Hematopoietic multipotent progenitor cell (in vitro differentiated cells): ENCODE measurements around the gene TLR8. TPM values are rescaled to one million over a fixed set of nuclear protein-coding genes. Genes with fewer than 3 reads are reported as not detected.

Source experiments
- DNase-seq, 3 donors: peaks; one replicate each; pipeline ENCODE4 v3.0.0-alpha.2; 2011 to 2015; ENCODE audit warnings: low read depth in 2 of 3, low spot score in 2 of 3
- total RNA-seq: library from RNA; depleted of rRNA; stranded (reverse); fragments of >200 nt; gene quantifications from one replicate; pipeline ENCODE4 v1.2.3, GENCODE V29; 2012

TLR8 gene
- 0.27 TPM for total RNA-seq

DNA sequence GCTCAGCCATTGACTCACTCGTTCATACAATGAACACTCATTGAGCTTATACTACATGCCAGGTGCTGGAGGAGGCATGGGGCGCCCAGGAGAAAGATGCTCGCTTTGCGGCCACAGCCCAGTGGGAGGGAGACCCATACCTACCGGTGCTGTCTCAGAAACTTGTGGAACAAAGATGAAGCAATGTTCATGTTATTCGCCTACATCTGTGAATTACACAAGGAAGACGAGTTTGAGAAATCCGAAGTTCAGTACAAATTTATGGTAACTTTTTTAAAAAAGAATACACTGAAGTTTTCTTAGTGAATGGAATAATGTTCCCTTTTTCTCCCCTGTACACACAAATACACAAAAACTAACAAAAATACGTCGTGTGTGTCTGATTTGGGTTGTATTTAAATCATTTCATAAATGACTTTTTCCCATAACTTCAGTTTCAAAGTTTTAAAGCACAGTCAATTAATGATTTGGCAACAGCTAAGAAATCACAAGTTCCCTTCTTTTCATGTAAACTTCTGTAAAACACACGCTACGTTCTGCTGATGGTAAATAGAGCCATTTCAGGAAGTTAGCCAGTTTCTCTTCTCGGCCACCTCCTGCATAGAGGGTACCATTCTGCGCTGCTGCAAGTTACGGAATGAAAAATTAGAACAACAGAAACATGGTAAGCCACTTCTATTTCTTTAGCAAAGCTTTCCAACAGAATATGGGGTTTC lies at the start of gene TLR8:
Gene TLR8 (plus strand): TSS at position 575 of the 716 bp plus-strand sequence. CDS start 87 bp downstream, at position 662.
- no peak for DNase-seq

DNA sequence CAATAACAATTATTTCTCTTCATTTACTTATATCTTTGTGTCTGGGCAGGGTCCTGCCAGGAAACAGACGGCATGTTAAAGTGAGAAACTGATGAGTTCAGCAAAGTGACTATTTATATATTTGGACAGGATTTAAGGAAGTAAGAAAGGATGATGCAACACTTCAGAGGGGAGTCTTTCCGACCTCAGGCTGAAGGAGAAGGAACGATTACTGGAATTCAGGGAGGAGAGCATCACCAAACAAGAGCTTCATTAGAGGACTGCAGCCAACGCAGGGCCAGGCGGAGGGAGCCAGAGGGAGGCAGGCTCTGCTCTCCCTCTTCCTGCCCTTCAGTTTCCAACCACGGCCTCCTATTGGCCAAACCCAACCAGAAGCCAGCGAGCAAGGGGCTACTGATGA lies 41.1 kb upstream of the TLR8 start:
- no peak for DNase-seq

GRCh38 chrX:12866451-12867377 lies 39.7 kb upstream of the TLR8 start, which contains the start of gene TLR7:
Gene TLR7 (plus strand): TSS chrX:12867072. CDS start chrX:12867579, 507 bp downstream.
- no peak for DNase-seq

DNA sequence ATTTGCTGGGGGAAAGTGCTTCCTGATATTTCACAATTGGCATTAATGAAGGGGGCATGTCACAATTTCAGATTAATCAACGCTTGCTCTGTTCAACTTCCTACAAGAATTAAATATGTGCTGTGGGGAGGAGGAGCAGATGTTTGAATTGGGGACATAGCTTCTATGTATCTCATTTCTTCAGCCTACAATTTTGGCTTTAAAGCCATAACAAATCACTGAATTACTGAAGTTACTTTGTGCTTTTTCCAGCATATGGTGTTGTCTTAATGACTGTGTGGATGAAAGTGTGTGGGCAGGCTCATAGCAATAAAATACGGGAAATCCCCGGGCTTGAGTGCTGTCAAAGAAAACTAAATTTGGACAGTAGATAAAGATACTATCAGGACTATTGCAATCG lies 38.7 kb upstream of the TLR8 start:
- no peak for DNase-seq

DNA sequence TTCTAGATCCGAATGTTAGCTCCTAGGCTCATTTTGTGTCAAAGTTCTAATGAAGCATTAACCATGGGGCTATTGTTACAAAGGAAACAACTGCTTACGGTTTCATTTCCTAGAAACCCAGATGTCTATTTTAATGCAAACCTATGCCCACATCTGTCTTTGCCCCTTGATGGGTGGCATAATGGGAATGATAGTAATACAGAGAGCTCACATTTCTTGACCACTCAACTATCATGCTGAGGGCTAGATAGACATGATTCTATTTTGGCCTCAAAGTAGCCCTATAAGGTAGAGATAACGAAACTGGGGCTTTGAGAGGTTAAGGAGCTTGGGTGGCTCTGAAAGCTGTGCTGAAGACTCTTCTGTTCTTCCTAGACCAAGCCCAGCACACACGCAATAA lies 37.7 kb upstream of the TLR8 start:
- no peak for DNase-seq

- no peak for DNase-seq
These were observed 35.2 kb upstream of the TLR8 start for GRCh38 chrX:12871257-12871656.

GRCh38 chrX:12872741-12873140 lies 33.7 kb upstream of the TLR8 start:
- no peak for DNase-seq

DNA sequence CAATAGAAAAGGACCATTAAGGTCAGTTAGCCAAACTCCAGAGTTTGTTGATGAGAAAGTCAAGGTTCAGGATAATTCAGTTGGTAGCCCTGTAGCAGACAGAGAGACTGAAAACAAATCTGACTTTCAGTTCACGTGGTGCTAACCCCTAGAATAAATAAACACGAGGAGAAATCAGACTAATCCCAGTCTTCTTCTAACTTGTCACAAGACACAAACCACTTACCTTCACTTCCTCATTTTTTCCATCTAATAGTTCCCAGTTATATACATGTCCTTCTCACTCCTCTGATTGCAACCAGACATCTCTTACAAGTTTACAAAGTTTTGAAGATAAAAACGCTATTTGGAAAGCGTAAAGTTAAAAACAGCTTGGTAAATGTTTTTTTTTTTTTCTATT lies 31.8 kb upstream of the TLR8 start:
- no peak for DNase-seq

DNA sequence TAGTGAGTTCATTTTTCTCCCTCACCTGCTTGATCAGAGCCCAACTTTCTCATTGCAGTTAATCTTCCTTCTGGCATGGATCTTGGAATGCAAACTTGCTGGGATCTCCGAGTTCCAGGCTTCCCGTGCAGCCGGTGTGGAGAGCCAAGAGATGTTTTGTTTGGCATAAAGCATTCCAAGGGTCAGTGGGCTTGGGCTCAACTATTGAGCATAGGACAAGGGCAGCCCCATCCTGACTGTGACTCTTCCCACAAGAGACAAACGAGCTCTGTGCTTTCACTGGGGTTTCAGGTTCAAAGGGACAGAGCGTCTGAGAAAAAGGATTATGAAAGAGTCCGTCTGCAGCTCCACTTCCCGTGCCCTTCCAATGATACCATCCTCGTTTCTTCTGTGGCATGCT lies 29.0 kb upstream of the TLR8 start:
- DNase-seq = no peak

DNA sequence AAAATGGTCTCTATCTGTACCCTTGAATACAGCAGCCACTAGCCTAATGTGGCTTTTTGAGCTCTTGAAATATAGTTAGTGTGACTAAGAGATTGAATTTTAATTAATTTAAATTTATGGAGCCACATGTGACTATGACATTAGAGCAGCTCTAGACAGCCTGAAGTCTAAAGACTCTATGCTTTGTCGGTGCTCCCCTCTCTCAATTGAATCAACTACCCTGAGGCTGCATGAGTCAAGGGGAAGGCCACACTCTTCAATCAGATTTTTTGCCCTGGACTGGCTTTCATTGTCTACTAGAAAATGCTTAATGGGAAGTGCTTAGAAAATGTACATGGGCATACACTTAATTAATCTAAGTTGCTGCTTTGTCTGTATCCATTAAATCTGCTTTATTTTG lies 27.9 kb upstream of the TLR8 start:
- no peak for DNase-seq

GRCh38 chrX:12881914-12882313 lies 24.5 kb upstream of the TLR8 start:
- DNase-seq = no peak

GRCh38 chrX:12885508-12885907 lies 20.9 kb upstream of the TLR8 start:
- DNase-seq = no peak

DNA sequence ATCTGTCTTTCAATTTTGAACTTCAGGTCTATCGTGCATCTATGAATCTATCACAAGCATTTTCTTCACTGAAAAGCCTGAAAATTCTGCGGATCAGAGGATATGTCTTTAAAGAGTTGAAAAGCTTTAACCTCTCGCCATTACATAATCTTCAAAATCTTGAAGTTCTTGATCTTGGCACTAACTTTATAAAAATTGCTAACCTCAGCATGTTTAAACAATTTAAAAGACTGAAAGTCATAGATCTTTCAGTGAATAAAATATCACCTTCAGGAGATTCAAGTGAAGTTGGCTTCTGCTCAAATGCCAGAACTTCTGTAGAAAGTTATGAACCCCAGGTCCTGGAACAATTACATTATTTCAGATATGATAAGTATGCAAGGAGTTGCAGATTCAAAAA lies 19.9 kb upstream of the TLR8 start:
- DNase-seq = no peak

GRCh38 chrX:12887141-12887540 lies 19.3 kb upstream of the TLR8 start:
- DNase-seq = no peak

DNA sequence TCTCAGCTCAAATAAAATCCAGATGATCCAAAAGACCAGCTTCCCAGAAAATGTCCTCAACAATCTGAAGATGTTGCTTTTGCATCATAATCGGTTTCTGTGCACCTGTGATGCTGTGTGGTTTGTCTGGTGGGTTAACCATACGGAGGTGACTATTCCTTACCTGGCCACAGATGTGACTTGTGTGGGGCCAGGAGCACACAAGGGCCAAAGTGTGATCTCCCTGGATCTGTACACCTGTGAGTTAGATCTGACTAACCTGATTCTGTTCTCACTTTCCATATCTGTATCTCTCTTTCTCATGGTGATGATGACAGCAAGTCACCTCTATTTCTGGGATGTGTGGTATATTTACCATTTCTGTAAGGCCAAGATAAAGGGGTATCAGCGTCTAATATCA lies 18.7 kb upstream of the TLR8 start:
- no peak for DNase-seq

DNA sequence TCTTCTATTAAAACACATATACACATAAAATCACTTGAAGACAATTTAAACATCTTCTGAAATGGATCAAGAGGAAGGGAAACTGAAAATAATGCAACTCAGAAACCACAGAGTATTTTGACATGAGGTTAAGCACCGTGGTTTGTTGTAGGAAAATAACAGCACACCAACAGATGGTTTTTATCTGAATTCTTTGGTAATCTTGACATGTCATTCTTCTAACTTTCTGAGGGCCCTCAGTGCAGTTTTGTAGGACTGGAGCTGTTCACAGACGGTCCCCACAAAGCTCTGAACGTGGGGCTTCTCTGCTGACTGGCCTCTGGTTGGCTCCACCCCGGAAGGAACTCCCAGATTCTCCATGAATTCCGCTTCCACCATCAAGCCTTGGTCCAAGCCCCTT lies 16.0 kb upstream of the TLR8 start:
- peak in 1 of 3 donors; percentile 68 for DNase-seq

- DNase-seq = no peak
These were observed 15.2 kb upstream of the TLR8 start for GRCh38 chrX:12891171-12891570.

DNA sequence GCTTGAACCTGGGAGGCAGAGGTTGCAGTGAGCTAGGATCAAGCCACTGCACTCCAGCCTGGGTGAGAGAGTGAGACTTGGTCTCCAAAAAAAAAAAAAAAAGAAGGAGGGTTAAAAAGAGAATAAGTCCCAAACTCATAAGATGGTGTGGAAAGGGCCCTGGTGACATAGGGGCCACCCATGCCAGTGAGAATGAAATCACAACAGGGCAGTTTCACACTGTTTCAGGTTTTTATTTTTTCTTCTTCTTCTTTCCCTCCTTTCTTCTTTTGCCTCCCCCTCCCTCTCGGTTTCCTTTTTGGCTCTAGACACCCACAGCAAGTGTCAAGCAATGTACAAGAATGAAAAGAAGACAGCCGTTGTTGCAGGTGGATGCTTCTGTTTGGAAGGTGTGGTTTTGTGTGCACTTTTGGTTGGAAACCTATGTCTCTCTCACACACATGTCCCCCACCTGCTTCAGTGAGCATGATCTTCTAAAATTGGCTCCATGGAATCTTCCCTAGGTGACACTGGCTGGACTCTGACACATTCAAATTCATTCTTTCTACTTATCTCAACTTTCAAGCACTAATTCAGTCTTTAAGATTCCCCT lies 14.4 kb upstream of the TLR8 start:
- DNase-seq = no peak

- DNase-seq = no peak
These were observed 13.7 kb upstream of the TLR8 start for GRCh38 chrX:12892716-12893115.

DNA sequence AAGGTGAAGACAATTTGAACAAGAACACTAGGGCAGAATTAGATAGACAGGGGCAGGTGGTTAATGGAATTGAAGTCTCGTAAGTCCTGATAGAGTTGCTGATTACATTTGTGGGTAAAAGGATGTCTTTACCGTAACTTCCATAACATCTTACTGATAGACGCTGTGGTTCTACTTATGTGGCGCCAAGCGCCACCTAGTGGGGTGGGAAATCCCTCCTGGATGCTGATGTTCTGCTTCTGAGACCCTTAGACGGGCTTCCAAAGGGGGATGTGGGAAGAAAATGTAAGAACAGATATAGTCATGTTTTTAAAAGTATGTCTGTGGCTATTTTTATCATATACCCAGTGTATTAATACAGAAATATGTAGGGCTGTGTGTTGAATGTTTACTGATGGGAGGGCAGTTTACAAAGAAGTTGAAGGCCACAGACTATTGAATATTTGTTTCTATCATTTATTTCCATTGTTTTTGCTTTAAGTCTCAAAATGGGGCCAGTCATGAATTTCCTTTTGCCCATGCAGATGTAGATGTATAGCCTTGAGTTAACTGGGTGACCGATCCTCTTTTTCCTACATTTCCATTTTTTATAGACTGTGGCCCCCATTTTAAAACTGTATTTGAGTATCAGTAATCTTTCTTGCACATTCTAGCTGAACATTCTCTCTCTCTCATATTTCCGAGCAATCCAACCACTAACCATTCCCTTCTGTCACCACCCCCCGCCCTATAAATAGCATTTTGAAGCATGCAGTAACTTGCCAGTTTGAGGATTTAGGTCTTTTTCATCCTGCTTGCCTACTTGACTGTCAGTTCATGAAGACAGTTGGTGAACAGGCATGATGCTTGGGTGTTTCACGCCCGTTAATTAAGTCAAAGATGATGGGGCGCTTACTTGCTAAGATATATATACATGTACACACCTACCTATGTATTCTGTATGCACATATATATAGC lies 12.1 kb upstream of the TLR8 start:
- DNase-seq = peak; percentile 17 to 64 (median 48)
